HCT116 (cell line): ENCODE data around the gene SCP2. TPM values are rescaled to one million over a fixed set of nuclear protein-coding genes. Genes with fewer than 3 reads are reported as not detected.

Experiments used
- ATAC-seq: fragments of 200-7000 bp; cut with Tn5 transposase; 2 replicates; pipeline ENCODE4 v1.9.1; 2020; ENCODE audit warnings: mild to moderate bottlenecking, moderate library complexity
- BruUV-seq: library from RNA; stranded (reverse); fragments of 400-500 nt; replicated peaks from 2 replicates; lab custom pipeline; 2021; lab: Mats Ljungman, UMichigan
- CTCF ChIA-PET: fragments of 300-600 bp; sonication (Branson Sonifier 250); formaldehyde crosslinking; loops from one replicate; lab custom pipeline; 2021; ENCODE audit warnings: antibody characterized with exemption; lab: Charles Lee
- POLR2A ChIA-PET: fragments of 300-600, 350-600 bp; sonication (Branson Sonifier 250); formaldehyde crosslinking; loops from one replicate; lab custom pipeline; 2021; ENCODE audit warnings: antibody characterized with exemption; lab: Charles Lee
- RAD21 ChIA-PET, 2 experiments: fragments of 300-600 bp; sonication (Branson Sonifier 250); formaldehyde crosslinking; loops; one replicate each; lab custom pipeline; 2023; ENCODE audit warnings: low total read pairs in 2 of 2; ENCODE audit not compliant: uncharacterized antibody in 2 of 2, unreplicated experiment in 2 of 2, low non-redundant PET in 1 of 2; lab: Charles Lee
- DNase-seq: peaks from one replicate; pipeline ENCODE4 v3.0.0-alpha.2; 2010; ENCODE audit warnings: low read depth, low spot score
- H2AFZ ChIP-seq: fragments of 200-600 bp; shearing (Covaris generic), sonication (generic); 2 replicates; pipeline ENCODE4 v1.6.1; 2017; ENCODE audit warnings: low read depth, mixed run types, mixed read lengths, antibody characterized with exemption, low read length; ENCODE audit not compliant: poor library complexity, severe bottlenecking
- H3K27ac ChIP-seq: 2 replicates; pipeline ENCODE4 v1.5.1; 2012; ENCODE audit warnings: low read depth, low read length
- H3K27me3 ChIP-seq: fragments of 200-600 bp; sonication (generic); 2 replicates; pipeline ENCODE4 v1.6.1; 2016; ENCODE audit warnings: mixed run types, low read length, mixed read lengths; ENCODE audit not compliant: insufficient read depth
- H3K36me3 ChIP-seq, 2 experiments: fragments of 200-500 bp in 1 of 2; fragments of 200-600 bp in 1 of 2; sonication (Bioruptor generic) in 1 of 2; sonication (generic) in 1 of 2; 2 replicates each; pipeline versions ENCODE4 v1.5.1 to v1.6.1; 2014 to 2016; ENCODE audit warnings: low read length in 2 of 2, inconsistent platforms in 1 of 2, mixed read lengths in 1 of 2, mixed run types in 1 of 2; ENCODE audit not compliant: insufficient read depth in 2 of 2, control insufficient read depth in 1 of 2
- H3K4me1 ChIP-seq, 2 experiments: fragments of 200-600 bp in 1 of 2; sonication (generic) in 1 of 2; 2 replicates each; pipeline versions ENCODE4 v1.5.1 to v1.6.1; 2012 to 2017; ENCODE audit warnings: low read length in 2 of 2, inconsistent platforms in 1 of 2, mild to moderate bottlenecking in 1 of 2, mixed read lengths in 1 of 2, mixed run types in 1 of 2, moderate library complexity in 1 of 2; ENCODE audit not compliant: insufficient read depth in 2 of 2, control insufficient read depth in 1 of 2
- H3K4me2 ChIP-seq: fragments of 200-600 bp; sonication (generic); 2 replicates; pipeline ENCODE4 v1.6.1; 2017; ENCODE audit warnings: mixed run types, low read length, mixed read lengths
- H3K4me3 ChIP-seq, 2 experiments: fragments of 200-600 bp in 1 of 2; sonication (generic) in 1 of 2; replicated peaks in 1 of 2; 2 replicates each; pipeline ENCODE4 v1.5.1; 2011 to 2016; ENCODE audit warnings: low read length in 2 of 2, control low read depth in 1 of 2, low read depth in 1 of 2, mild to moderate bottlenecking in 1 of 2, mixed read lengths in 1 of 2, mixed run types in 1 of 2
- H3K79me2 ChIP-seq: fragments of 200-600 bp; sonication (generic); 2 replicates; pipeline ENCODE4 v1.6.1; 2017; ENCODE audit warnings: mild to moderate bottlenecking, mixed run types, low read length, moderate library complexity, mixed read lengths; ENCODE audit not compliant: insufficient read depth
- H3K9ac ChIP-seq: fragments of 200-600 bp; sonication (generic); 2 replicates; pipeline ENCODE4 v1.6.1; 2016; ENCODE audit warnings: low read length, mixed read lengths
- H3K9me2 ChIP-seq: fragments of 200-600 bp; sonication (generic), shearing (Covaris generic); 2 replicates; pipeline ENCODE4 v1.6.1; 2017; ENCODE audit warnings: mixed run types, mild to moderate bottlenecking, moderate library complexity; ENCODE audit not compliant: insufficient read depth
- H3K9me3 ChIP-seq, 2 experiments: fragments of 200-500 bp in 1 of 2; fragments of 200-600 bp in 1 of 2; sonication (Bioruptor generic) in 1 of 2; sonication (generic) in 1 of 2; 2 replicates each; pipeline ENCODE4 v1.6.1; 2014 to 2017; ENCODE audit warnings: low read length in 2 of 2, mixed read lengths in 2 of 2, inconsistent platforms in 1 of 2, low read depth in 1 of 2, mild to moderate bottlenecking in 1 of 2, mixed run types in 1 of 2, moderate library complexity in 1 of 2; ENCODE audit not compliant: control insufficient read depth in 1 of 2, insufficient read depth in 1 of 2
- H4K20me1 ChIP-seq: fragments of 200-600 bp; sonication (generic), shearing (Covaris generic); 2 replicates; pipeline ENCODE4 v1.6.1; 2017; ENCODE audit warnings: mixed run types, mild to moderate bottlenecking, moderate library complexity; ENCODE audit not compliant: insufficient read depth
- ATF3 ChIP-seq: IDR thresholded peaks from 2 replicates; pipeline ENCODE4 v1.6.1; 2012
- CTCF ChIP-seq, 3 experiments: fragments of 200-600 bp in 1 of 3; sonication (generic) in 1 of 3; IDR thresholded peaks in 2 of 3; conservative IDR thresholded peaks in 1 of 3; 2 replicates each; pipeline ENCODE4 v1.5.1; 2012 to 2017; ENCODE audit warnings: low read depth in 2 of 3, low read length in 2 of 3, antibody characterized with exemption in 1 of 3, borderline replicate concordance in 1 of 3, control low read depth in 1 of 3, mild to moderate bottlenecking in 1 of 3, mixed read lengths in 1 of 3, mixed run types in 1 of 3, moderate library complexity in 1 of 3; ENCODE audit not compliant: insufficient read depth in 1 of 3
- ELF1 ChIP-seq: IDR thresholded peaks from 2 replicates; pipeline ENCODE4 v1.6.1; 2012; ENCODE audit warnings: low read depth, borderline replicate concordance
- EZH2 ChIP-seq: fragments of 200-600 bp; sonication (generic); IDR thresholded peaks from 2 replicates; pipeline ENCODE4 v1.6.1; 2017; ENCODE audit warnings: antibody characterized with exemption, mixed run types
- MAX ChIP-seq: IDR thresholded peaks from 2 replicates; pipeline ENCODE4 v1.6.1; 2012
- POLR2A ChIP-seq: IDR thresholded peaks from 2 replicates; pipeline ENCODE4 v1.7.0; 2011; ENCODE audit warnings: borderline replicate concordance; ENCODE audit not compliant: insufficient read depth, insufficient read length; ENCODE audit errors: extremely low read depth
- POLR2AphosphoS5 ChIP-seq: IDR thresholded peaks from 2 replicates; pipeline ENCODE4 v1.6.1; 2011; ENCODE audit warnings: mild to moderate bottlenecking, low read depth, low read length, moderate library complexity
- RAD21 ChIP-seq: IDR thresholded peaks from 2 replicates; pipeline ENCODE4 v1.6.1; 2012; ENCODE audit warnings: low read depth, mild to moderate bottlenecking
- REST ChIP-seq: IDR thresholded peaks from 2 replicates; pipeline ENCODE4 v1.6.1; 2012; ENCODE audit warnings: low read depth
- SIN3A ChIP-seq: IDR thresholded peaks from 2 replicates; pipeline ENCODE4 v1.6.1; 2012; ENCODE audit warnings: low read depth
- SP1 ChIP-seq: IDR thresholded peaks from 2 replicates; pipeline ENCODE4 v1.6.1; 2012; ENCODE audit warnings: low read depth
- SRF ChIP-seq: IDR thresholded peaks from 2 replicates; pipeline ENCODE4 v1.6.1; 2012; ENCODE audit warnings: low read depth
- TCF7L2 ChIP-seq: IDR thresholded peaks from 2 replicates; pipeline ENCODE4 v1.7.0; 2011; ENCODE audit warnings: borderline replicate concordance, inconsistent platforms; ENCODE audit not compliant: insufficient read depth, insufficient read length; ENCODE audit errors: extremely low read depth
- ZBTB33 ChIP-seq: IDR thresholded peaks from 2 replicates; pipeline ENCODE4 v1.6.1; 2011; ENCODE audit warnings: mild to moderate bottlenecking, low read length, moderate library complexity; ENCODE audit not compliant: insufficient replicate concordance; ENCODE audit errors: extremely low read depth
- ZFX ChIP-seq: fragments of 450-650 bp; IDR thresholded peaks from 2 replicates; pipeline ENCODE4 v1.6.1; 2017
- ZNF274 ChIP-seq: fragments of 200-500 bp; sonication (Bioruptor generic); IDR thresholded peaks from 2 replicates; pipeline ENCODE4 v1.6.1; 2014; ENCODE audit warnings: mild to moderate bottlenecking, low read depth, low read length, inconsistent platforms
- intact Hi-C: fragments of 100-400 bp; cut with micrococcal nuclease; formaldehyde crosslinking; loops from 2 replicates; pipeline ENCODE4 v1.10.0; 2022
- total RNA-seq: library from RNA; stranded (reverse); gene quantifications from one replicate; pipeline ENCODE4 v1.2.1, GENCODE V29; 2021; ENCODE audit not compliant: unreplicated experiment

Gene SCP2
- total RNA-seq, 1 experiment from 2014 or later = 62.0 TPM

- no peaks in the 10 kb centered on the region for H3K9me2 ChIP-seq
- no peak overlapping the region for H3K4me3 ChIP-seq
Measured at GRCh38 chr1:52906135-52906603, 20.9 kb upstream of the SCP2 start.

More at GRCh38 chr1:52906135-52906603, 20.9 kb upstream of the SCP2 start:
- Histone ChIP-seq H2AFZ (no peak overlapping the region), H3K27ac (no peak overlapping the region), H3K9ac (no peak overlapping the region), H3K27me3 (no peaks in the 10 kb centered on the region), H3K4me2 (no peak overlapping the region), H4K20me1 (no peaks in the 10 kb centered on the region), H3K36me3 (no peaks in the 10 kb centered on the region), H3K4me1 (peaks cover 0 to 10% of the 10 kb centered on the region in 2 experiments; a peak in 2 of 4 replicates), H3K79me2 (no peaks in the 10 kb centered on the region), H3K9me3 (no peaks in the 10 kb centered on the region)
- intact Hi-C loops = no loop called here
- ATAC-seq = no peak
- ChIA-PET CTCF (interaction anchor here (1.1 to 1.6 kb wide), 2 partner anchors 11 to 15 kb away, joined by 3 to 4 read pairs; partner anchors contain the start of gene ECHDC2), RAD21 (no interaction called here), POLR2A (no interaction called here)
- no peak for TF ChIP-seq MAX
- TF ChIP-seq ELF1 = no peak
- TF ChIP-seq POLR2AphosphoS5 = no peak
- TF ChIP-seq CTCF (IDR thresholded peaks at IDR 0.05 in 2 of 3, conservative IDR thresholded peaks at IDR 0.05 in 1 of 3; ENCODE audit: borderline replicate concordance in 1 of 3, insufficient read depth in 1 of 3, low read depth in 2 of 3, low read length in 2 of 3) = no peak
- no peak for TF ChIP-seq TCF7L2
- no peak for TF ChIP-seq SIN3A
- no peak for TF ChIP-seq REST
- no peak for TF ChIP-seq ATF3
- no peak for TF ChIP-seq POLR2A
- TF ChIP-seq SP1 = no peak
- no peak for TF ChIP-seq ZBTB33
- no peak for TF ChIP-seq SRF
- no peak for TF ChIP-seq EZH2
- no peak for TF ChIP-seq ZNF274
- TF ChIP-seq ZFX = no peak
- TF ChIP-seq RAD21 = no peak
- BruUV-seq = no TSS peak
- DNase-seq = no peak
